Activated T-cell treated with anti-CD3 and anti-CD28 coated beads for 1 hour (primary cell): ENCODE results near the gene FBXO41.

Experiments
- DNase-seq: peaks from one replicate; pipeline ENCODE4 v3.0.0-alpha.2; 2020; ENCODE audit warnings: low read depth

FBXO41 gene

DNA sequence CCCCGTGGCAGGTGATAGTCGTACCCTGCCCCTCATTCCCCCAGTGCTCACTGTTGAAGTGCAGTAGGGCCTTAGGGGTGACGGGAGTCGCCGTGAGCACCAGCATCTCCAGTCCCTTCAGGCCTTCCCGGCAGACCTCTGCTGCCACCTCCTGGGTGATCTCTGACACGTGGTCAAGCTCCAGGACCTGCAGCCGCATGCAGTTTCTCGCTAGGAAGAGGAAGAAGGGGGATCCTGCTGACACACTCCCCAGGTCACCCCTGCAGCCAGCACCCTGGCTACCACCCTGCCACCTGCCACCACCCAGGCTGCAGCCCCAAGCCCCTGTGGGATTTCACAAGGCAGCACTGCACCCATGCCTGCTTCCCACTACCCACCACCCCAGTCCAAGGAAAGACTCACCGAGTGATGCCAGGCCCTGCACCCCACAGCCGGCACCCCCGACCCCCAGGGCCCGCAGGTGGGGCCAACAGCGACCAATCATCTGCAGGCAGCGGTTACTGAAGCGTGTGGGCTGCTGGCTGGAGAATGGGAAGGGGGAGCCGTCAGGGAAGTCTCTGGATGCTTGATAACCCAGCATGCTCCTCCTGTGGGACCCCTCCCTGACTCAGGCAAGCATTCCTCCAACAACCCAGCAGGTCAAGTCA is 23.8 kb downstream of the FBXO41 start:
- DNase-seq, result no peak

DNA sequence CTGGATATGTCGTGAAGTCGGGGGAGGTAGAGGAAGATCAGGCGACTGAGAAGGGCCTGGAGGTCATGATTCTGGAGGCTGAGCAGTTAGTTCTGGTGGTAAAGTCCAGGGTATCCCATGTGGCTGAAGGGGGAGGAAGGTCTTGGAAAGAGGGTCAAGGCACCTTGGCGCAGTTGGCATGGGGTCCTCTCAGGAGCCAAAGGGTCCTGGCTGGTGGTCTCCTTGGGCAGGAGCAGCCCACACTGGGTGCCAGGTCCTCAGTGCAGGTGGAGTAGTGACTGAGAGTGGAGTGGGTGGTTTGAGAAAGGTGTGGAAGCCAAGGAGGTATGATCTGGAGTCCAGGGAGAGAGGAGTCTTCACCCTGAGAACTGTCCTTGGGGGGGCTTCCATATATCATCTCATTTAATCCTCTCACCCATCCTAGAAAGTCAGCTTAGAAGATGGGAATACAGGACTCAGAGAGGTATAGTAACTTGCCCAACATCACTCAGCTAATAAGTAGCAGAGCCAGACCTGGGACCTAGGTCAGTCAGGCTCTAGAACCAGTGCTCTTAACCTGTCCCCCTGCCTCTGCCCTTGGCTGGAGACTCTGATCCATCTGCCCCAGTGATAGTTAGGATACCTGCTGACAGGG is 24.5 kb downstream of the FBXO41 start:
- DNase-seq, result no peak

DNA sequence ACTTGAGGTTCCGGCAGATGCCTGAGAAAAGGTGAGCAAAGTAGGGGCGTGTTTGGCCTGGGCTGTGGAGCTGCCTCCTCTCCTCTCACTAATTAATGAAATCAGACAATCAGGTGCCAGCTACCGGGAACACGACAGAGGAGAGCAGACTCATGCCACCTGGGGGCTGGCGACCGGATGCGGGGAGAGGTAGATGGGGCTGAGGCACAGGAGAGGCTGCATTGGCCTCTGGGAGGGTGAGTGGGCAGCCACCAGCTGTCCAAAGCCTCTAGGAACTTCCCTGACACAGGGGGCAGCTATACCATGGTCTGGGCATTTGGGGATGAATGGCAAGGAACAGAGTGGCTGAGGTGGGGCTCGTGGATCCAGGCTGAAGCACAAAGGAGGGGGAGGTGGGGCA is 25.0 kb downstream of the FBXO41 start:
- DNase-seq, result no peak

DNA sequence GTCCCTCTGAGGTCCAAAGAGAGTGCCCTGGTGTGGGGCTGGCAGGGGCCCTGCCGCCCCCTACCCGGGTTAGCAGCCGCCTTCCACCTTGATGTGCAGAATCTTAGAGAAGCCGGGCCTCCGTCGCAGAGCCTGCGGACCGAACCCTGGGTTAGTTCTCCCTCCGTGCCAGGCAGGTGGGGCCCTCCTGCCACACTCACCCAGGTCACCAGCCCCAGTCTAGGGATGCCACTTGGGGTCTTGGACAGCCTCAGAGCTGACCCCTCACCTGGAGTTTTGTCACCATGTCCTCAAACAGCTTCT is 25.4 kb downstream of the FBXO41 start:
- no peak for DNase-seq

DNA sequence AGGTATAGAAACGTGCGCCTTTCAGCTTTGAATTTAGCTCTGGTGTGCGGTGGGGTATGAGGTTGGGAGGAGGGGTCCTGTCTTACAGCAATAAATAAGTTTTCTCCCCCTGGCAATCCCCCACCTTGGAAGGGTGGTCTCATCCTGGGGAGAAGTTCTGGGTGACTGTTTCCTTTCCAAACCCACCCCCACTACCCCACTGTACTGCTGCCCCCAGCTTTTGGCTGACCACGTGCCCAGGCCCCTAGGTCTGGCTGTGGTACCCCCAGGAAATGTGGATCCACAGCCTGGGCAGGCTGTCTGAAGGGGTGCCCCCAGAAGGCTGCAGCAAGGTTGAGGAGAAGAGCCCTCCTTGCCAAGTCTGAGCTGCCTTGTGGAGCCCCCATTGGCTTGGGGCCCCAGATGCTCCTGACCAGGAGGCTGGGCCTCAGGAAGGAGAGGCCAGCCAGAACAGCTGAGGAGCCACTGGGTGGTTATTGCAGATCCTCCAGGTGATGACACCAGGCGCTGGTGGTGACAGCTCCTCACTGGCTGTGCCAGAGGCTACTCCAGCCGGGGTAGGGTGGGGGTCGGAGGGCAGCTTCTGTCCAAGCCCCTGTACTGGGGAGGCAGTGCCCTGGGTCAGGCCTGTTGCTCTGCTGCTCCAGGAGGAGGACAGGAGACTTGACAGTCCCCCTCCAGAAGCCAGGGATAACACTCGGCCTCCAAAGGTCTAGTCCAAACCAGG is 25.9 kb downstream of the FBXO41 start:
- no peak for DNase-seq

DNA sequence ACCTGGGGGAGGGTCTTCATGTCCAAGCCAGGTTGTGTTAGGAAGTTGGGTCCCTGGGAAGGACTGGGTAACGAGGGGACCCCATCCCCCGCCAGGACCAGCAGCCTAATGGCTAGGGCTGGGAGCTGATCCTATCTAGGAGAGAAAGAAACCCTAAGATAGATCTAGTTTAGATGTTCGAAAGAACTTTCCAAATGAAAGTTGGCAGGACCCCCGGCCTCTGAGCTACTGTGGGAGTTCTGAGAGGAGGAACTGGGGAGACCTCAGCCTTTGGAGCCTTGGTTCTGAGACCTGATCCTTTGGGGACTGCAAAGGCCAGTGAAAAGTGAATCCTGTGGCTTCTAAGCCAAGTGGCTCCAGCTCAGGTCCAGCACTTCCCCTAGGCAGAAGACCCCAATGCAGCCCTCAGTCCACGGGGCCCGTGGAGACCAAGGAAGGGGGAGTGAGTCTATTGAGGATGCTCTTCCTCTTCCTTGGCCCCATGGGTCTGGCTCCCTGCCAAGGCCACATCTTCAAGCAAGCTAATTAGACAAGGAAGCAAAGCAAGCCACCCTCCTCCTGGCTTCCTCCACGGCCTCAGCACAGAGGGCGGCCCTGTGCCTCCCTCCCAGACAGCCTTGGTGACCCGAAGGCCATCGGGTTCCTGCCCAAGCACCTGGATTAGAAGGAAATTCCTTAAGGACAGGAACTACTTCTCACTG is 26.7 kb downstream of the FBXO41 start:
- no peak for DNase-seq

DNA sequence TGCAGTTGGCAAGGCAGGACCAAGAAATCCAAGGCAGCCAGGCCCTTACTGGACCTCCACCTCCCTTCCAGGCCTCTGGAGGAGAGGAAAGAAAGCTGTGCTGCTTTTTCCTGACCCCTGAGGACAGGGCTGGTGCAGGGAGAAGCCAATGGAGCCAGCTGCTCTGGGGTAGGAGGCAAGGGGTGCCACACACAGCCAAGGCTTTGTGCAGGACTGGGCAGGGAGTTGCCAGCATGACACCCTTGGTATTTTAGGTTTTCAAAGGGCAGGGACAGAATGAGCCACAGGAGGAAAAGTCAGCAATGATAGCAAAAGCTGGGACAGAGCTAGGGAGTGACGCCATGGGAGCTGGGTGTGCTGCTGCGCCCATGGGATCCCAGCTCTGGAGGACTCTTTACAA is 27.3 kb downstream of the FBXO41 start:
- DNase-seq, result no peak

DNA sequence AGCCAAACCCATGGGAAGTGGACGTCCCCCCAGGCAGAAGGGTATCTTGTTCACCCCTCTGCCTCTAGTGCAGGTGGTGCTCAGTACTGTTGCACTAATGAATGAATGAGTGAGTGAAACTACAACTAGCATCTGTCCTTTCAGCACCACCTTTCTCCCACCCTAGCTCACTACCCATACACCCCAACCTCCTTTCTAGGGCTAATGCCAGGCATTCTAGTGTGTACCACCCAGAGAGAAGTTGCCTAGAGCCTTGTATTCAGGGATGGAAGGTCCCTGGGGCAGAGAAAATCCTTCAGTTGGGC is 27.7 kb downstream of the FBXO41 start:
- no peak for DNase-seq

DNA sequence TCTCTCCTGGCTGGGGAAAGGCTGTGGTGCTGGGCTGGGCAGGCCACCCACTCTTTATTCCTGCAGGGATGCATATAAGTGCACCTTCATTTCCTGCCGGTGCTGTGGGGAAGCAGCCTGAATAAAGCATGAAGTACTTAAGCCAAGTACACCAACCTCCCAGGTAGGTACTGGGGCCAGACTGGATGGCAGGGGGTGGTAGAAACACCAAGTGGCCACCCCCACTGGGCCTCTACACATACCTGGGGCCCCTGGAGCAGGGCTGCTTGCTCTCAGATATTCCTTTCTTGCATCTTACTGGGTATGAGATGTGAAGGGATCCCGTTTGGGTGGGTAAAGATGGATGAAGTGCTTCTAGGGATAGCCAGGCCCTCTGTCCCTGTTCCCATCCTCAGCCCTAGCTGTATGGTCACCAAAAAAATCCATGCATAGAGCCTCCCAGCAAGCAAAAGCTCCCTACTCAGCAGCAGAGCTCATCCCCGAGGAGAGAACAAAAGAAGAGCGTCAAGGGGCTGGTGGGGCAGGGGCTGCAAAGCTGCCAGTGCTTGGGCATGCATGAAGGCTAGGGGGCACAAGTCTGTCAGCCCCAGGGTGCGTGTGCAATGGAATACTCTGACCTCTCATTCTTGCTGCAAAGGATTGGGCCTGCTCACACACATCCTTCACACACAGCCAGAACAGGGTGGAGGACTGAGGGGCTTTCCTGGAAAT is 28.2 kb downstream of the FBXO41 start:
- DNase-seq, result no peak

DNA sequence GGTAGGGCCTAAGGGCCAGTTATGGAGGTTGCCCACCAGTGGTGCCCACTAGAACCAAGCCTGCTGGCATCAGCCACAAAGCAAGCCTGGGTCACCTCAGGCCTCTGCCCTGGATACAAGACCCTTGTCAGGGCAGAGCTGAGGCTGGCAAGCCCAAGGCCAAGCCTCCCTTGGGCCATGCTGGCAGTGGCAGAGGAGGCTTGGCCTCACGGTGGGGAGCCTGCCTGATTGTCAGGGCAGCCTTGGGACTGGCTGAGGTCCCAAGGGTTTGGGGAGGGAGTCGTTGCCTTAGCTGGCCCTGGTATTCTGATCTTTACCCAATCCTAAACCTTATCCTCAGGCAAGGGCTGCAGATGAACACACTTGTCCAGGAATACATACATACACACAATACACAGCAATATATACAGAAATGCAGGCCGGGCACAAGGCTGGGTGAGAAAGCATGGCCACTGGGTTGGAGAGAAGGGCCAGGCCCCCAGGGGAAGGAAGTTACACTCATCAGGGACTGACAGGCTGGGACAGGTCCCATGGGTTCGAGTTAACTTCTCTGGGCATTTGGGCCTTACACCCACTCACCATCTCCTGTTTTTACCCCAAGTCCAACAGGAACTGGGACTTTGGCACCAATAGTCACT is 29.2 kb downstream of the FBXO41 start:
- DNase-seq, result no peak

DNA sequence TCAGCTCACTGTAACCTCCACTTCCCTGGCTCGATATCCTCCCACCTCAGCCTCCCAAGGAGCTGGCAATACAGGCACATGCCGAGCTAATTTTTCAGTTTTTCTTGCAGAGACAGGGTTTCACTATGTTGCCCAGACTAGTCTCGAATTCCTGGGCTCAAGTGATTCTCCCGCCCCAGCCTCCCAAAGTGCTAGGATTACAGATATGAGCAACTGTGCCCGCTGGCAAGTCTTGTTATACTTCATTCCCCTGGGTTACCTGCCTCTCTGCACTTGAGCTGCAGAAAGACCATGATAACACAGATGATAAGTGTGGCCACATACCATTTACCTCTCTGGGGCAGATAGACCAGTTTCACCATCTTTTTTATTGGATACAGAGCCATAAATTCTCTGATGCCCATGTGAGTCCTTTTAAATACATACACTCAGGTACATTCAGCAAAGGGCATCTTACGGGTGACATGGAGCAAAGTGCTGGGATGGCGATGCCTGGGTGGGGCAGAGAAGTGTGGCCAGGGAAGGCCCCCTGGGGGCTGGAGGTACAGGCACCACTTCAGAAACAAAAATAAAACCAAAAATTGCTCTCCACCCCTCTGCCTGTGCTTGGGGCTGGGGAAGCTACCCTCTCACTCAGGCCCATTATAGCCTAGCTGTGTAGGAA is 29.8 kb downstream of the FBXO41 start:
- DNase-seq, result no peak

DNA sequence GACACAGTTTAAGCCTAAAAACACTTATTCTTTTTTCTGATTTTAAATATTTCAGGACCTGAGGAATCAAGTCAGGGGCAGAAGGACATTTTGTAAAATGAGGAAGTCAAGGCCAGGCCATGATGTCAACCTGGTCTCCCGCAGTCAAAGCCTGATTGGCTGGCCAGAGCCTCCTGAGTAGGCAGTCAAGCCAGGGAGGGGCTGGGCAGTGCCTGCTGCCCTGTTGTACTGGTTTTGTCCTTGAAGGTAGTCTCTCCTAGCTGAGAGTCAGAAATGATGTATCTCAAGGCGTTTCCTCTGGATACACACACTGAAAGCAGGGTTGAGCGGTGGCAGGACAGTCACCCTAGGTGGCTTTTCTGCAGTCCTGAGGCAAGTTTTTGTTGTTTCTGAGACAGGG is 30.4 kb downstream of the FBXO41 start:
- no peak for DNase-seq

DNA sequence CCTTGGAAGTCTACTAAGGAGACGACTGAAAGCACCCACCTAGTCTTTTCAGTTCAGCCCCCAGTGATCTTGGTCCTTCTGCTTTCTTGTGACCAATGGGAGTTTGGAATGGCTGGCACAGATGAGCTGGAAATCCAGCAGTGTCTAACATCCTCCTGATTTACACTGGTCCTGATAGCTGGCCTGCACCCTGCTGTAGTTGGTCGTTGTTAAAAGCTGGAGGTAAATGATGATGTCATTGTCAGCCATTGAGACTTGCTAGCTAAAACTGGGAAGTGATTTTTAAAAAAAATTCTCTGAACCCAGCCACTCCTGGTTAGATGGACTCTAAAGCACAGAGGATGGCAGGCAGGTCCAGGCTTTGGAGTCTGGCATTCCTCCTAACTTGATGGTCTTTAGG is 30.9 kb downstream of the FBXO41 start:
- DNase-seq, result no peak

DNA sequence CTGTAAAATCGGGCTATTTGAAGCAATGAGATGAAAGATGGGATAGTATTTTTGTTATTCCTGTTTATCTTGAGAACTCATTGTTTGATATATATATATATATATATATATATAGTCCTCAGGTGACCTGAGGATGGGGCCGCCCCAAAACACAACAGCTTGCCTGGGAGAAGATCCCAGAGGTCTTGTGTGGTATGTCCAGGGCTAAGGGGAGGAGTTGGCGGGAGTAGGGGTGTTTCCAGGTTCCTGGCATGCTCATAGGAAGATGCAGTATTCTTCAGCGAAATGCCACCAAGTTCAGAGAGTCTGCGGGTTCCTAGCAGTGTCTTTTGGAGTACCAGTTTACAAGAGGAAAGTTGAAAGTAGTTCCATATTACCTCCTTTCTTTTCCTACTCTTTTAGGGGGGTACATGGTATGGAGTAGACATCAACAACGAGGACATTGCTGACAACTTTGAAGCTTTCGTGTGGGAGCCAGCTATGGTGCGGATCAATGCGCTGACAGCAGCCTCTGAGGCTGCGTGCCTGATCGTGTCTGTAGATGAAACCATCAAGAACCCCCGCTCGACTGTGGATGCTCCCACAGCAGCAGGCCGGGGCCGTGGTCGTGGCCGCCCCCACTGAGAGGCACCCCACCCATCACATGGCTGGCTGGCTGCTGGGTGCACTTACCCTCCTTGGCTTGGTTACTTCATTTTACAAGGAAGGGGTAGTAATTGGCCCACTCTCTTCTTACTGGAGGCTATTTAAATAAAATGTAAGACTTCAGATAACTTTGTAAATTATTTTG is 31.8 kb downstream of the FBXO41 start:
- no peak for DNase-seq

DNA sequence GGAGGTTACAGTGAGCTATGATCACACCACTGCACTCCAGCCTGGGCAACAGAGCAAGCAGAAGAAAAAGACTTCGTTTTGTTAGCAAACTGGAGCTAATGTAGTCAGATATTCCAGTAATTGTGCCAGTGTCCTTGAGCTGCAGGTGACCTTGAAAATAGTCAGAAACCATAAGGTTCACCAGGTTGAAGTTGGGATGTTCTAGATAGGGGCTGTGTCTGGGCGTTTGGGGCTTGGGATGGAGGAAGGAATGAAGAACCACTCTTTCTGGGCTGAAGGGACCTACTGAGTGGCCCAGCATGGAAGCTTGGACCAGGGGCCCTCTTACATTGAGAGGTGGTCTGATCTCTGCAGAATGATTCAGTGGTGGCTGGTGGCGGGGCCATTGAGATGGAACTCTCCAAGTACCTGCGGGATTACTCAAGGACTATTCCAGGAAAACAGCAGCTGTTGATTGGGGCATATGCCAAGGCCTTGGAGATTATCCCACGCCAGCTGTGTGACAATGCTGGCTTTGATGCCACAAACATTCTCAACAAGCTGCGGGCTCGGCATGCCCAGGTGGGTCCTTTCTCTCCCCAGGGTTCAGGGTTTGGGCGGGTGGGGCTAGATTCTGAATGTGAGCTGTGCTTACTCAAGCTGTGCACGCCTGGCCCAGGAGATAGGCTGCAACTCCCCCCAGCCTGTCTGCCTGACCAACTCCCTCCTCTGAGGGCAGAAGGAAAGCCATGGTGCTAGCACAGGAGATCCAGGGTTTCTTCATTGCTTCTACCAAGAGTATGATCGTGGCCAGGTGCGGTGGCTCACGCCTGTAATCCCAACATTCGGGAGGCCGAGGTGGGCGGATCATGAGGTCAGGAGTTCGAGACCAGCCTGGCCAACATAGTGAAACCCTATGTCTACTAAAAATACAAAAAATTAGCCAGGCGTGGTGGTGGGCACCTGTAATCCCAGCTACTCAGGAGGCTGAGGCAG is 33.1 kb downstream of the FBXO41 start:
- DNase-seq, result no peak

DNA sequence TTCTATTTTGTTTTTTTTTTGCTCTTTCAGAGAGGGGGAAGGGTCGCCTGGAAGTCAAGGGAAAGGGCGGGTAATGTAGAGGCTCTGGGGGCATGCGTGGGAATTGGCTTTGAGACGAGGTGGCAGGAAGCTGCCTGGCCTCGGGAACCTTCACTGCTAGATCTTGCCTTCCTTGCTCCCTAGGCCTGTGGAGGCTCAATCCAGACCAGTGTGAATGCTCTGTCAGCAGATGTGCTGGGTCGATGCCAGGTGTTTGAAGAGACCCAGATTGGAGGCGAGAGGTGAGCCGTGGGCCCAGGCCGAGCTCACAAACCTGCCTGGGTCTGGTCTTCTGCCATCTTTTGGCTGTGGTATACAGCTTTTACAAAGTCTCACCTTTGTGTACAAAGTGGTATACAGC is 34.6 kb downstream of the FBXO41 start:
- DNase-seq, result no peak

DNA sequence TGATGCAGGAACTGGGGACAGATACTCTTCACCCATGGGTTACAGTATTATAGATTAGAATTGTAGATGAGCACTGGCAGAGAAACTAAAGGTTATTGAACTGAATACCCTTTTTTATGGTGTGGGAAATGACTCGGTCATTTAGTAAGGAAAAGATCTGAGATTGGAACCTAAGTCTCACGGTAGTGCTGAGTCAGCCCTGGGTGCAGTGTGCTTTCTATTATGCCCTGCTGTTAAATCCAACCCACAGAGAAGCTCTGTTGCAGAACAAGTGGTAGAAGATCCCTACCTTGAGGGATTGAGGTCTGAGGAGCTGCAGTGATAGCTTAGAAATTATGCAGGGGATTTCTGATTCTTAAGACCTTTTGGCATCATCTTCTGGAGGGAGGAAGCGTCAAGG is 37.4 kb downstream of the FBXO41 start:
- no peak for DNase-seq

DNA sequence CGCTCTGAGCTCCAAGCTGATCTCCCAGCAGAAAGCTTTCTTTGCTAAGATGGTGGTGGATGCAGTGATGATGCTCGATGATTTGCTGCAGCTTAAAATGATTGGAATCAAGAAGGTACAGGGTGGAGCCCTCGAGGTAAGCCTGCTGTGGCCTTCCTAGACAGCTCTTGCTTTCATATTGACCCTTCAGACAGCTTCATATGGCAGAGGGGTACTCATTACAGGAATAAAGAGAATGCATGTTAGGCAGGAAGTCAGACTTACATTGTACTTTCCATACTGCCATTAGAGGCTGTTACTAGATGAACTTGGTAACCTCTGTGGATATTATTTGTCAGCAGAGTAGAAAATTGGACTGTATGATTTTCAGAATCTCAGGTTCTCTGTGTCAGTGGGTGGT is 39.7 kb downstream of the FBXO41 start:
- no peak for DNase-seq

DNA sequence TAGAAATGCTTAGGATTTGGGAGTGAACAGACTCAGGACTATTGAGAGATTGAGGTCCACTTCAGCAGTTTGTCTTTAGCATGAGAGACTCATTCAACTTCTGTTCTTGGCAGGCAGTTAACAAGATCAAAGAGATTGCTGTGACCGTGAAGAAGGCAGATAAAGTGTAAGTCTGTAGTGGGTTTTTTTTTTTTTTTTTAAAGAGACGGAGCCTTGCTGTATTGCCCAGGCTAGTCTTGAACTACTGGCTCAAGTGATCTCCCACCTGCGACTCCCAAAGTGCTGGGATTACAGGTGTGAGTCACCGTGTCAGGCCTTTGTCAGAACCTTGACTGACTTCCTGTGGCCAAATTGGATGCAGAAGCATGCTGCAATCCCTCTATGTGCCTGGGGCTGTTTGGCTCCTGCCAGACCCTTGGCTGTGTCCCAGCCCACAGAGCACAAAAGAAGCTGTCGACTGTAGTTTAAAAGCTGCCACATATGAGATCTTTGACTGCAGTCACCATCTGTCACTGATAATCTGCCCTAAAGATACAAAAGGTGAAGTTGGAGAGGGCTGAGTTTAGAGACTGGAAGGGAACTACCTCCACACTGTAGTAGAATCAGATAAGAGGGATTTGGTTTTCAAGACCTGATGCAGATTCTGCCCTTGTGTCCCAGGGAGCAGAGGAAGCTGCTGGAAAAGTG is 40.3 kb downstream of the FBXO41 start:
- no peak for DNase-seq
